ENCODE data around the gene SYTL5. TPM values are rescaled to one million over a fixed set of nuclear protein-coding genes. Genes with fewer than 3 reads are reported as not detected.

SYTL5 gene
- total RNA-seq, 4 donors from 2014 or later: 0.10 to 1.7 (median 0.11) TPM; not detected in 1

DNA sequence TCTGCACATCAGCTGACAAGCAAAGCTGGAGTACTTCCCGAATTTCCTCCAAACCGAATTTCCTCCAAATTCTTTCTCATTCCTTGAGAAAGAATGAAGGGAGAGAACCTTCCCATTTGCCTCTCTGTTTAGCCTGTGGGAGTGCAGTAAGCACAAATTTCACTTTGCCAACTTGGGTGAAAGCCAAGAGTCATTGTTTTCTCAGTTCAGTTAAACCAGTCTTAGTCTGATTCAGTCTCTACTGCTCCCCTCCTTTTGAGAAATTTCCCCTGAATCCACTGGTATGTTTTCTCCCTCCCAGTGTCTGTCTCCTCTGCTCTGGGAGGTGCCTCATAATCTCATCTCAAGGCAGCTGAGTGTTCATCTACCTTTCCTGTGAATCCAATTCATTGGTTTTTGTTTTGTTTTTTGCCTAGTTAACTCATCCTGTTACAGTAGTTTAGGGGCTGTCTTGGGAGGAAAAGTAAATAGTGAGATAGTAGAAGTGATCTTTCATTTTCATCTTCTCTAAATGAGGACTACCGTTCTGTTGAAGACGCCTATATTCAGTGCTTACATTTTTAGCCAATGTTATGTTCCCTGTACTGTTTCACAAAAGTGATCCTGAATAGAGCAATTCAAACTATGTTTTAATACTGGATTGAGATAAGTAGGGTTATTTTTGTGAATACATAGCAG, 49.0 kb downstream of the SYTL5 start:
- H3K36me3 ChIP-seq: no peaks in the 10 kb centered on the region
- no peak overlapping the region for H3K27ac ChIP-seq
- 19 to 24% methylated on average over 4 of the region's 4 CpGs for WGBS, 2 donors
- DNase-seq: peak; percentile 17 to 18
- no peaks in the 10 kb centered on the region for H3K9me3 ChIP-seq
- H3K4me1 ChIP-seq: no peaks in the 10 kb centered on the region
- no peaks in the 10 kb centered on the region for H3K27me3 ChIP-seq
- TF ChIP-seq POLR2A (IDR thresholded peaks at IDR 0.05): no peak
- TF ChIP-seq, protein P1, sequence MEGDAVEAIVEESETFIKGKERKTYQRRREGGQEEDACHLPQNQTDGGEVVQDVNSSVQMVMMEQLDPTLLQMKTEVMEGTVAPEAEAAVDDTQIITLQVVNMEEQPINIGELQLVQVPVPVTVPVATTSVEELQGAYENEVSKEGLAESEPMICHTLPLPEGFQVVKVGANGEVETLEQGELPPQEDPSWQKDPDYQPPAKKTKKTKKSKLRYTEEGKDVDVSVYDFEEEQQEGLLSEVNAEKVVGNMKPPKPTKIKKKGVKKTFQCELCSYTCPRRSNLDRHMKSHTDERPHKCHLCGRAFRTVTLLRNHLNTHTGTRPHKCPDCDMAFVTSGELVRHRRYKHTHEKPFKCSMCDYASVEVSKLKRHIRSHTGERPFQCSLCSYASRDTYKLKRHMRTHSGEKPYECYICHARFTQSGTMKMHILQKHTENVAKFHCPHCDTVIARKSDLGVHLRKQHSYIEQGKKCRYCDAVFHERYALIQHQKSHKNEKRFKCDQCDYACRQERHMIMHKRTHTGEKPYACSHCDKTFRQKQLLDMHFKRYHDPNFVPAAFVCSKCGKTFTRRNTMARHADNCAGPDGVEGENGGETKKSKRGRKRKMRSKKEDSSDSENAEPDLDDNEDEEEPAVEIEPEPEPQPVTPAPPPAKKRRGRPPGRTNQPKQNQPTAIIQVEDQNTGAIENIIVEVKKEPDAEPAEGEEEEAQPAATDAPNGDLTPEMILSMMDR (IDR thresholded peaks at IDR 0.05): no peak
- intact Hi-C loops (cut with DNase I): no loop called here
- H3K4me3 ChIP-seq (replicated peaks in 1 of 3): no peak overlapping the region

DNA sequence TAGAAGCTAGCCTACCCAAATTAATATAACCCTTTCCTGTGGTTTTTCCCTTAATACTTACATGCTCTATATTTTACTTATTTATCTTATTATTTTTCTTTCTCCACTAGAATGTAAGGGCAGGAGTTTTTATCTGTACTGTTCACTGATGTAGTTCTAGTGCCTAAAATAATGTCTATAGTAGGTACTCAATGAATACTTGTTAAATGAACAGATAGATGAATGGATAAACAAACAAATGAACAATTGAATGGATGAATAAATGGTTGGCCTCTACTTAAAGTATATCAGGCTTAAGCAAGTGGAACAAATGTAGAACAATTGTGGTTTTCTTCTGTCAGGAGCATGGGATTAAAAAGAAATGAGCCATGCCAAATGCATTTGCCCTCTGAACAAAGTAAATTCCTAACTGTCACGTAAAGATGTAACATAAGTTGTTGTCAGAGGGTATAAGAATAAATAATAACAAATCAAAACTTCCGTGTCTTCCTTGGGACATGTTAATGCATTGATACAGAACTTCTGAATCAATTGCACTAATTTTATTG, 54.1 kb downstream of the SYTL5 start:
- Histone ChIP-seq H3K27ac (no peak overlapping the region), H3K4me3 (replicated peaks in 1 of 3) (no peak overlapping the region), H3K36me3 (no peaks in the 10 kb centered on the region), H3K4me1 (no peaks in the 10 kb centered on the region), H3K27me3 (no peaks in the 10 kb centered on the region), H3K9me3 (no peaks in the 10 kb centered on the region)
- whole genome bisulfite sequencing, 2 donors: 93 to 95% methylated on average over 2 of the region's 2 CpGs
- DNase-seq: no peak
- intact Hi-C loops (cut with DNase I): no loop called here
- TF ChIP-seq POLR2A (IDR thresholded peaks at IDR 0.05): no peak
- TF ChIP-seq, protein P1 (IDR thresholded peaks at IDR 0.05): no peak

DNA sequence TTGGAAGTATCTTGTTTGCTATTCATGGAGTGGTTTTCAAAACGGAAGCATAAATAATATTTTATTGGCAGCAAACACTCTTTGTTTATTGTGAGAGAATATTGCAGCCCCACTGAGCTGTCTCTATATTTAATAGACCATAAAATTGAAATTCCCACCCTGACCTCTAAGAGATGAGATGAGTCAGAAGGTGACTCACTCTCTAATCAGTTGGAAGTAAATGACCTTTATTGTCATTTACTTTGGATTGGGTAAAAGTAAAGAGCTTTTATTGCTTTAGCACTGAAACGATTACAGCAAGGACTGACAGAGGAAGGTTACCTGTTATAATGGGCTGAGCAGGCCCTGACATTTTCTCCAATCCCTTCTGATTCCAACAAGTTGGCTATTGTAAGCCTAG, 55.0 kb downstream of the SYTL5 start:
- 52 to 58% methylated on average over 2 of the region's 2 CpGs for WGBS, 2 donors
- no peak for DNase-seq
- H3K9me3 ChIP-seq: no peaks in the 10 kb centered on the region
- intact Hi-C loops (cut with DNase I): no loop called here
- no peak overlapping the region for H3K4me3 ChIP-seq (replicated peaks in 1 of 3)
- TF ChIP-seq POLR2A (IDR thresholded peaks at IDR 0.05): no peak
- TF ChIP-seq, protein P1 (IDR thresholded peaks at IDR 0.05): no peak
- H3K27me3 ChIP-seq: no peaks in the 10 kb centered on the region
- H3K36me3 ChIP-seq: no peaks in the 10 kb centered on the region
- H3K27ac ChIP-seq: no peak overlapping the region
- no peaks in the 10 kb centered on the region for H3K4me1 ChIP-seq

DNA sequence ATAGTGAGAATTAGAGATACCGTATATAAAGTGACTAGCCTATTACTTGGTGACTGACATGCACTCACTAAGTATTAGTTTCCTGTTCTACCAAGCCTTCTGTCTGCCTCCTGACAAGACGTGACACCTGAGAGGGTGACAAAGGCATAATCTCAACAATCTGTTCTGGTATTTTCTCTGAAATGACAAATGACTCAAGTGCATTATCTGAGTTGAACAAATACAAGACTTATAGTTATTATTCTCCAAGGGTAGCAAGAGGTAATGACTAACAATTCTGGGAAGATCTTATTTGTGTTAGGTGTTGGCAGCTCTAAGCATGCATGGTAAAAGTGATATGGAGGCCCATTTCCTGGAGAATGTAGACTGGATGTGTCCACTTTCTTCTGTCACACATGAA, 60.6 kb downstream of the SYTL5 start:
- intact Hi-C loops (cut with DNase I): no loop called here
- H3K4me3 ChIP-seq (replicated peaks in 1 of 3): no peak overlapping the region
- no peaks in the 10 kb centered on the region for H3K9me3 ChIP-seq
- no peaks in the 10 kb centered on the region for H3K4me1 ChIP-seq
- no peak overlapping the region for H3K27ac ChIP-seq
- 81 to 97% methylated on average over 2 of the region's 2 CpGs for WGBS, 2 donors
- TF ChIP-seq, protein P1 (IDR thresholded peaks at IDR 0.05): no peak
- TF ChIP-seq POLR2A (IDR thresholded peaks at IDR 0.05): no peak
- no peak for DNase-seq
- no peaks in the 10 kb centered on the region for H3K27me3 ChIP-seq
- H3K36me3 ChIP-seq: no peaks in the 10 kb centered on the region

DNA sequence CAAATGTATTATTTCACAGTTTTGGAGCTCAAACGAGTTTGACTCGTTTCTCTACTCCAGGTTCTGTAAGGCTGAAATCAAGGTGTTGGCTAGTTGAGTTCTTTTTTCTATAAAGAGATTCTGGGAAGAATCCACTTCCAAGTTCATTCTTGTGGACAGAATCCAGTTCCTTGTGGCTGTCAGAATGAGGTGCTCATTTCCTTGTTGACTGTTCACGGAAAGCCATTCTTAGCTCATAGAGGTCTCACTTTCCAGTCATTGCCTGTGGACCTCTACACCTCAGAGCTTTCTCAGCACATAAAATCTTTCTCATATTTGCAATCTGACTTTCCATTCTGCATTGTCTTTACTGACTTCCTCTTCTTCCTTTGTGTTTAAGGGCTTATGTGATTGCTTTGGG, 62.9 kb downstream of the SYTL5 start:
- TF ChIP-seq POLR2A (IDR thresholded peaks at IDR 0.05): no peak
- TF ChIP-seq, protein P1 (IDR thresholded peaks at IDR 0.05): no peak
- H3K27ac ChIP-seq: no peak overlapping the region
- H3K36me3 ChIP-seq: no peaks in the 10 kb centered on the region
- WGBS, 2 donors: 82 to 88% methylated on average over 3 of the region's 3 CpGs
- DNase-seq: no peak
- intact Hi-C loops (cut with DNase I): no loop called here
- no peaks in the 10 kb centered on the region for H3K4me1 ChIP-seq
- no peak overlapping the region for H3K4me3 ChIP-seq (replicated peaks in 1 of 3)
- H3K27me3 ChIP-seq: no peaks in the 10 kb centered on the region
- H3K9me3 ChIP-seq: no peaks in the 10 kb centered on the region

All from thyroid gland (tissue), 4 donors.